Small intestine (tissue), 7 donors: ENCODE measurements around the gene TNS1. TPM values are rescaled to one million over a fixed set of nuclear protein-coding genes. Genes with fewer than 3 reads are reported as not detected.

ENCODE experiments used
- DNase-seq, 2 donors: peaks; one replicate each; pipeline versions ENCODE4 v3.0.0 to v3.0.0-alpha.2; 2013
- FAIRE-seq: peaks from 2 replicates; lab custom pipeline; 2012; peaks lifted over from hg19 to GRCh38; lab: Jason Lieb, UNC
- H3K27ac ChIP-seq, 3 donors: one replicate each; pipeline ENCODE4 v1.5.1; 2013; ENCODE audit warnings: low read length in 2 of 3, mild to moderate bottlenecking in 2 of 3, control low read depth in 1 of 3, inconsistent platforms in 1 of 3, low read depth in 1 of 3, moderate library complexity in 1 of 3
- H3K27me3 ChIP-seq, 3 donors: one replicate each; pipeline ENCODE4 v1.6.1; 2013; ENCODE audit warnings: low read length in 3 of 3, inconsistent platforms in 1 of 3; ENCODE audit not compliant: control insufficient read depth in 3 of 3, insufficient read depth in 3 of 3
- H3K36me3 ChIP-seq, 3 donors: one replicate each; pipeline ENCODE4 v1.6.1; 2013; ENCODE audit warnings: low read length in 3 of 3, inconsistent platforms in 1 of 3, low read depth in 1 of 3, mild to moderate bottlenecking in 1 of 3, moderate library complexity in 1 of 3; ENCODE audit not compliant: control insufficient read depth in 3 of 3, insufficient read depth in 2 of 3
- H3K4me1 ChIP-seq, 3 donors: one replicate each; pipeline ENCODE4 v1.6.1; 2013; ENCODE audit warnings: low read length in 2 of 3, inconsistent platforms in 1 of 3, low read depth in 1 of 3, mild to moderate bottlenecking in 1 of 3, moderate library complexity in 1 of 3; ENCODE audit not compliant: control insufficient read depth in 3 of 3, insufficient read depth in 2 of 3
- H3K4me3 ChIP-seq, 3 donors: one replicate each; pipeline ENCODE4 v1.5.1; 2013; ENCODE audit warnings: low read length in 3 of 3, control low read depth in 1 of 3, inconsistent platforms in 1 of 3, low read depth in 1 of 3, mild to moderate bottlenecking in 1 of 3, moderate library complexity in 1 of 3
- H3K9me3 ChIP-seq, 2 donors: one replicate each; pipeline ENCODE4 v1.6.1; 2013; ENCODE audit warnings: low read depth in 1 of 2, low read length in 1 of 2; ENCODE audit not compliant: control insufficient read depth in 2 of 2, insufficient read depth in 1 of 2
- WGBS, 3 donors: extraction: QIAGEN DNeasy Blood & Tissue Kit; methylation state at CpG; one replicate each; pipeline ENCODE4 v1.1.7; 2013; 5-methylcytosine and 5-hydroxymethylcytosine counted together
- polyA plus RNA-seq, 4 donors: library from polyadenylated mRNA; stranded (reverse) in 3 of 4; unstranded in 1 of 4; fragments of 200-250 nt in 3 of 4; fragments of 120-200 nt in 1 of 4; gene quantifications; one replicate each; pipeline versions ENCODE4 v1.2.1 to v1.2.3, GENCODE V29; 2013
- donor health status: healthy with polysubstance abuse.
- donor health status: control.
- donor health status: control.
- donor health status: Bipolar disorder and iron deficiency.
- donor health status: healthy.

The TNS1 gene
- polyA plus RNA-seq, 4 donors: 1.3 to 52.1 (median 9.8) TPM

DNA sequence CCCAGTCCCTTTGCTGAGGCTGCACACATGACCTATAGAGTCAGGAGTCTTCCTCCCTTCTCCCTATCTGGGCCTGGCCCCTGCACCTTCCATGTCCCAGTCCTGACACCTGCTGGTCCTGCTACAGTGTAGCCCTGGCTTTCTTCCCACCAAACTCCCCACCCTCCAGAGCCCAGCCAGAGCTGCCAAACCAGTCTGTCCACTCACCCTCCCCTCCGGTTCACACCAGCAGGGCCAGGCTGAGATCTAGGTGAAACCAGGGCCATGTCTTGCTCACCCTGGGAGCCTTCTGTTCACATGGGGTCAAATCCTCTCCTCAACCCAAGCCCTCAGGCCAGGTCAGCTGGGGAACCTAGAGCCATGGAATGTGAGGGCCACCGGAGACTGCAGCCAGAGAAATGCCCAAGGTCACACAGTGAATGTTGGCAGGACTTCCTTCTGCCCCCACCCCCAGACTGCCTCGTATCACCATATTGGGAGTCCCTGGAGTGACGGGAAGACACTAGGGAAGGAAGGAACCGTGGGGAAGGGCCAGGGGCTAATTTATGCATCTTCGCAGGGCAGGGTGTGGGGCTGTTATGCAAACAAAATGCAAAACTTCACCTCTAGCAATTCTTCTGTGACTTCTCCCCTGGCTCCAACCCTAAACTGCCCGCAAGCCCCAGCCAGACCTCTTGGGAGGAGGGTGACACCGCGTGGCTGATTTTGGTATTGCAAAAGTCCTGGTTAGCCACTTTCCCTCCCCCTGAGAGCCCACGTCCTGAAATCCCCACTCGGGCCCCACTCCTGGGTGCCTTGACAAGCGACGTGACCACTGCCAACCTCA, 14.6 kb downstream of the TNS1 start:
- peak; percentile 65 to 79 for DNase-seq
- no peak overlapping the region for H3K4me3 ChIP-seq
- 6 to 15% (median 10%) methylated on average over 12 to 13 of the region's 13 CpGs for WGBS, 3 donors
- peaks cover 0 to 5% (median 0%) of the 10 kb centered on the region in 3 donors for H3K36me3 ChIP-seq
- peaks cover 0 to 11% (median 0%) of the 10 kb centered on the region in 3 donors for H3K4me1 ChIP-seq
- H3K27me3 ChIP-seq: no peaks in the 10 kb centered on the region
- peak overlapping the region in 1 of 3 donors; percentile 28 for H3K27ac ChIP-seq
- no peak for FAIRE-seq
- no peaks in the 10 kb centered on the region for H3K9me3 ChIP-seq

DNA sequence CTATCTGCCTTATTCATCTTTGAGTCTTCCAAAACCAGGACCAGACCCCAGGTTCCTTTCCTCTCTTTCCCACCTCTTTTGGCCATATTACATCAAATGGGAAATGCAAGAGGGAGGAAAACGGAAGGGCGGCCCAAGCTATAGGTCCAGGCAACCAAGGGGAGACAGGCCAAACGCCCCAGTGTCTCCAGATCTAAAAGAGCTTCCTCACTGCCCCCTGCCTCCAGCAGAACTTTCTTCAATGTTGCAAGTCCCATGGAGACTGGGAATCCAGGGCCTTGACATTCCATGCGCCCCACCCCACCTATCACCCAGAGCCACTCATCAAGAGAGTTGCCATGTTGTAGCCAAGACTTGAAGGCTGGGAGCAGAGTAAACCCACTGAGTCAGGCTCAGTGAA, 15.4 kb downstream of the TNS1 start:
- FAIRE-seq: no peak
- Histone ChIP-seq H3K27ac (no peak overlapping the region), H3K4me1 (peaks cover 0 to 11% (median 0%) of the 10 kb centered on the region in 3 donors), H3K36me3 (peaks cover 0 to 5% (median 0%) of the 10 kb centered on the region in 3 donors), H3K27me3 (no peaks in the 10 kb centered on the region), H3K9me3 (no peaks in the 10 kb centered on the region), H3K4me3 (no peak overlapping the region)
- 91 to 93% (median 92%) methylated on average over 4 of the region's 4 CpGs for WGBS, 3 donors
- no peak for DNase-seq

DNA sequence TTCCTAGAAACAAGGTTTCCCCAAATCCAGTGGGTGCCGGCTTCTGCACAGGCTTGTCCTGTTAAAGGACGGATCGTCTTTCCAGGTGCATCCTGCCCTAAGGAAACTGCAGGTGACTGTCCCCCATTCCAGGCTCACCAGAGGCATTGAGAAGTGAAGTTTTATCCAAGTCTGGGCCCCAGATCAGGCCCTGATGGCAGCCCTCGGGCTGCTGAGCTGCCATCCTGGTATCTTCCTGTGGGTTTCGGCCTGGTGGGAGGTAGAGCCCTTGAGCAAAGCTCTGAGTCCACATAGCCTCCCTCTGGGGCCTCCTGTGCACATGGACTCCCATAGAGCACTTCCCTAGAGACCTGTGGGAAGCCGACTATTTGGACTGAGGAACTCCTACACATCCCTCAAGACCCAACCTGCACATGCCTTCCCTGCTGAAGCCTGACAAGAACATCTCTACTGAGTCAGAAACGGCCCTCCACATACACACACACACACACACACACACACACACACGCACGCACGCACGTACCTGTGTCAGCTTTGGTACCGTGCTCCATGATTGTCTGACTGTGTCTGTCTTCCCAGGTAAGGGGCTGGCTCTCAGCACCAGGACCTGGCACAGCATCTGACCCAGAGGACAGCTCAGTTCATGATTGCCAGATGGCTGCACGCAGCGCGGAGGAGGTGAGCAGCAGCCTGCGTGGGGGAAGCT, 16.4 kb downstream of the TNS1 start:
- Histone ChIP-seq H3K4me3 (no peak overlapping the region), H3K36me3 (peaks cover 0 to 5% (median 0%) of the 10 kb centered on the region in 3 donors), H3K4me1 (peaks cover 0 to 11% (median 0%) of the 10 kb centered on the region in 3 donors), H3K9me3 (no peaks in the 10 kb centered on the region), H3K27ac (no peak overlapping the region), H3K27me3 (no peaks in the 10 kb centered on the region)
- DNase-seq (no peak), FAIRE-seq (no peak)
- 91 to 93% (median 93%) methylated on average over 16 of the region's 16 CpGs for WGBS, 3 donors

DNA sequence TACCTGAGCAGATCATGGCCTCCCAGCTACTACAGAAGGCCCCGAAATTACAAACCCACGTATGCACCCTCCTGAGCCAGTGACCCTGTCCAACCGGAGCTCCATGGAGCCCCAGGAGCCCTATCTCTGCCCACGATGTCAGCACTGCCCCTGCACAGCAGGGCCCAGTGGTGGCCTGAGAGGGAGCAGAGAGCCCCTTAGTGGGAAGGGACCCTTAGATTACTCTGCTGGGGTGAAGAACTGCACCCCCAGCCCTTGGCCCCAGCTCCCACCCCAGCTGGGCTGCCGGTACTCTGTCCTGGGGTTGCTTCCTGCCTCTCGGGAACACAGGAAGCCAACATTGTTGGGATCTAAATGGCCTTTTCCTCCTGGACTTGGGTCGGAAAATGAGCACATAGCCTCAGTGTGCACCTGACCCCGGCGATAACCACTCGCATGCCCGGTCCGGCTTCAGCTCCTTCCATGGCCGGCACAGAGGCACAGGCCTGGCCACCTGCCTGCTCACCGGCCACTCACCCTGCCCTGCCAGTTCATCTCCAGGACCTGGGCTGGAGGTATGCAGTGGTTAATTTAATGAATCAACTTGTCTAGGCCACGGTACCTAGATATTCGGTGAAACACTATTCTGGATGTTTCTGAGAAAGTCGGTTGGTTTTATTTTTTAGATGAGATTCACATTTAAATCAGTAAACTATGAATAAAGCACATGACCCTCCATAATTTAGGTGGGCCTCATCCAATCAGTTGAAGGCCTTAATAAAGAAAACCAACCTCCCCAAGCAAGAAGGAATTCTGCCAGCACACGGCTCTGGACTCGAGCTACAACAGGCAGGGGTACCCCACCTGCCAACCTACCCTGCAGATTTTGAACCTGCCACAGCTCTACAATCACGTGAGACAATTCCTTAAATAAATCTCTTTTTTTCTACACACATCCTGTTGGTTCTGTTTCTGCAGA, 19.2 kb downstream of the TNS1 start:
- no peaks in the 10 kb centered on the region for H3K9me3 ChIP-seq
- WGBS, 3 donors: 83 to 88% (median 85%) methylated on average over 20 of the region's 20 CpGs
- peaks cover 0 to 15% (median 0%) of the 10 kb centered on the region in 3 donors for H3K4me1 ChIP-seq
- peaks cover 0 to 7% (median 0%) of the 10 kb centered on the region in 3 donors for H3K36me3 ChIP-seq
- H3K27me3 ChIP-seq: peaks cover 0 to 4% (median 0%) of the 10 kb centered on the region in 3 donors
- DNase-seq (no peak), FAIRE-seq (no peak)
- H3K4me3 ChIP-seq: no peak overlapping the region
- H3K27ac ChIP-seq: peak overlapping the region in 1 of 3 donors; percentile 24

DNA sequence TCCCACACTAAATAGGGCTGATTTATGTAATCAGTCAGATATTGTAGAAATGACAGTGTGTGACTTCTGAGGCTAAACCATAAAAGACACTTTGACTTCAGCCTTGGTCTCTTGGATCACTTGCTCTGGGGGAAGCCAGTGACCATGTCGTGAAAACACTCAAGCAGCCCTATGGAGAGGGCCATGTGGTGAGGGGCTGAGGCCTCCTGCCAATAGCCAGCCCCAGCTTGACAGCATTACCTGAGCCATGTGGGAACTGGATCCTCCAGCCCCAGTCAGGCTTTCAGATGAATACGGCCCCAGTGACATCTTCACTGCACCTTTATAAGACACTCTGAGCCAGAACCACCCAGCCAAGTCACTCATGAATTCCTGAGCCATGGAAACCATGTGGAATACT, 20.8 kb downstream of the TNS1 start:
- Histone ChIP-seq H3K9me3 (no peaks in the 10 kb centered on the region), H3K27me3 (peaks cover 0 to 4% (median 0%) of the 10 kb centered on the region in 3 donors), H3K4me1 (peaks cover 0 to 9% (median 0%) of the 10 kb centered on the region in 3 donors), H3K4me3 (no peak overlapping the region), H3K36me3 (peaks cover 0 to 7% (median 0%) of the 10 kb centered on the region in 3 donors), H3K27ac (no peak overlapping the region)
- WGBS, 3 donors: 89 to 100% (median 92%) methylated on average over 2 of the region's 2 CpGs
- DNase-seq (no peak), FAIRE-seq (no peak)

DNA sequence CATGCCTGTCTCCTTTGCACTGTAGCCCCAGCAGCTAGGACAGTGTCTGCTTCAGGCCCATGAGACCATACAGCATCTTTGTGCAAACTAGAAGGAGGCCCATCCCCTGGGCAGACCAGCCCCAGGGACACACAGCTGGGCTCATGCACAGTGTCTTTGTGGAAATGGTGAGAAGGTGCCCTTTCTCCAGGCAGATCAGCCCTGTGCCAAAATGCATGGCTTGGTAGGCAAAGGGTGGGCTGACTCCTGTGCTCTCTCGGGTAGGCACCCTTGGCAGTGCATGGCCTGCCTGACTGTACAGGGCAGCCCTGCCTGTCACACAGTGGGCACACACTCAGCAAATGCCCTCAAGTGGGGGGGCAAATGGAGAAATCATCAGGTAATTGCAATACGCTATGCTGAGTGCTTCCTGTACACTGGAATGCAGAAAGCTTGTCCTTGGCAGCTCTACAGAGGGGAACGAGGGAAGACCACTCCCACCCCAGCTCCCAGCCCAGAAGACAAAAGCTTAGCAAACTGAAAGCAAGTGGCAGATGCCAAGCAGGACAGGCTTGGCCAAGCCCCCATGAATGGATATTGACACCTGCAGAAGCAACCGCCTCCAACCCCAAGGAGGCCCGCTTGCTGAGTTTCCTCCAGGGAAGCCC, 21.6 kb downstream of the TNS1 start:
- H3K4me1 ChIP-seq: peaks cover 0 to 9% (median 0%) of the 10 kb centered on the region in 3 donors
- H3K9me3 ChIP-seq: no peaks in the 10 kb centered on the region
- H3K4me3 ChIP-seq: no peak overlapping the region
- DNase-seq (no peak), FAIRE-seq (no peak)
- peaks cover 0 to 6% (median 0%) of the 10 kb centered on the region in 3 donors for H3K36me3 ChIP-seq
- WGBS, 3 donors: 71 to 81% (median 74%) methylated on average over 5 of the region's 5 CpGs
- H3K27me3 ChIP-seq: peaks cover 0 to 4% (median 0%) of the 10 kb centered on the region in 3 donors
- no peak overlapping the region for H3K27ac ChIP-seq

DNA sequence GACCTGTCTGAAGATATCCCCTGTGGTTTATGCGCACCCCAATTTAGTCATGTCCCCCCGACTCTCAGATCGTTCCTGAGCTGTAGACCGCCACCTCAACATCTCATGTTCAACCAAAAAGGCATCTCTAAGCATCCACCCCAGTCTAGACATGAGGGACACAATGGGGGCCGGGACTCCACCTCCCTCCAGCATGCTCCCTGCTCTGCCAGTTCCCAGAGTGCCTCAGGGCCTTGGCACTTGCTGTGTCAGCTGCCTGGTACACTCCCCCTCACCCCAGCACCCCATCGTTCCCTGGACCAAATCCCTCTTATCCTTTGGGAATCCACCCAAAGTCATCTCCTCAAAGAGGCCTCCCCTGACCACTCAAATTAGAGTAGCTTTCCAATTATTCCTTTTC, 22.2 kb downstream of the TNS1 start:
- 69 to 81% (median 80%) methylated on average over 6 of the region's 6 CpGs for WGBS, 3 donors
- H3K27ac ChIP-seq: no peak overlapping the region
- H3K9me3 ChIP-seq: no peaks in the 10 kb centered on the region

More for the DNA sequence above, 22.2 kb downstream of the TNS1 start:
- FAIRE-seq: no peak
- Histone ChIP-seq H3K36me3 (peaks cover 0 to 2% (median 0%) of the 10 kb centered on the region in 3 donors), H3K27me3 (peaks cover 0 to 4% (median 0%) of the 10 kb centered on the region in 3 donors), H3K4me1 (peaks cover 0 to 9% (median 0%) of the 10 kb centered on the region in 3 donors), H3K4me3 (no peak overlapping the region)
- DNase-seq: no peak
